ENCODE results near the gene FAM180B. TPM values are rescaled to one million over a fixed set of nuclear protein-coding genes. Genes with fewer than 3 reads are reported as not detected.
"Not testable (repeated sequence)": the region's sequence is repeated elsewhere in the genome, so short reads cannot be mapped to it uniquely, and the experiment has no call there.

Gene FAM180B
- total RNA-seq, 1 donor = not detected

DNA sequence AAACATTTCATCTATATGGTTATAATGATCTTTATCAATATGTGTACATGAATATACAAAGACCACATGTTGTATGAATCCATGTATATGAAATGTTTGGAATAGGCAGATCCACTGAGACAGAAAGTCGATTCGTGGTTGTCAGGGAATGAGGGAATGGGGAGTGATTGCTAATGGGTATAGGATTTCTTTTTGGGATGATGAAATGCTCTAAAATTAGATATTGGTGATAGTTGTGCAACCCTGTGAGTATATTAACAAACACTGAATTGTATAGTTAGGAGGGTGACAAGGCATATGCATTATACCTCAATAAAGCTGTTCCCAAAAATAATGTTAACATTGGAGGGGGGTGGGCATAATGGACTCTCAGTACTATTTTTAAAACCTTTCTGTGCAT is 26.1 kb upstream of the FAM180B start:
- H3K4me1 ChIP-seq (ENCODE audit: insufficient read depth, low read length) = peaks cover 17% of the 10 kb centered on the region
- H3K9me3 ChIP-seq (ENCODE audit: low read depth, low read length) = no peaks in the 10 kb centered on the region
- no peaks in the 10 kb centered on the region for H3K27me3 ChIP-seq (ENCODE audit: insufficient read depth, low read length)
- no peak overlapping the region for H3K4me3 ChIP-seq (ENCODE audit: low read length)

- not testable (repeated sequence) for H3K4me3 ChIP-seq (ENCODE audit: low read length); H3K27me3 ChIP-seq (ENCODE audit: insufficient read depth, low read length); H3K9me3 ChIP-seq (ENCODE audit: low read depth, low read length)
- peaks cover 30% of the 10 kb centered on the region for H3K4me1 ChIP-seq (ENCODE audit: insufficient read depth, low read length)
Measured at GRCh38 chr11:47562393-47562792, 24.1 kb upstream of the FAM180B start.

DNA sequence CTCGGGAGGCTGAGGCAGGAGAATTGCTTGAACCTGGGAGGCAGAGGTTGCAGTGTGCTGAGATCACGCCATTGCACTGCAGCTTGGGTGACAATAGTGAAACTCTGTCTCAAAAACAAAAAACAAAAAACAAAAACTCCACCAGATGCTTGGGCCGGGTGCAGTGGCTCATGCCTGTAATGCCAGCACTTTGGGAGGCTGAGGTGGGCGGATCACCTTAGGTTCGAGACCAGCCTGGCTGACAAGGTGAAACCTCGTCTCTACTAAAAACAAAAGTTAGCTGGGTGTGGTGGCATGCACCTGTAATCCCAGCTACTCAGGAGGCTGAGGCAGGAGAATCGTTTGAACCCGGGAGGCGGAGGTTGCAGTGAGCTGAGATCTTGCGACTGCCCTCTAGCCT is 22.1 kb upstream of the FAM180B start:
- not testable (repeated sequence) for H3K27me3 ChIP-seq (ENCODE audit: insufficient read depth, low read length); H3K4me3 ChIP-seq (ENCODE audit: low read length); H3K9me3 ChIP-seq (ENCODE audit: low read depth, low read length)
- peaks cover 30% of the 10 kb centered on the region for H3K4me1 ChIP-seq (ENCODE audit: insufficient read depth, low read length)

GRCh38 chr11:47564933-47565339 is 21.5 kb upstream of the FAM180B start:
- Histone ChIP-seq H3K4me3 (ENCODE audit: low read length) (peak overlapping the region; percentile 85), H3K9me3 (ENCODE audit: low read depth, low read length) (no peaks in the 10 kb centered on the region), H3K27me3 (ENCODE audit: insufficient read depth, low read length) (no peaks in the 10 kb centered on the region), H3K4me1 (ENCODE audit: insufficient read depth, low read length) (peaks cover 30% of the 10 kb centered on the region)

DNA sequence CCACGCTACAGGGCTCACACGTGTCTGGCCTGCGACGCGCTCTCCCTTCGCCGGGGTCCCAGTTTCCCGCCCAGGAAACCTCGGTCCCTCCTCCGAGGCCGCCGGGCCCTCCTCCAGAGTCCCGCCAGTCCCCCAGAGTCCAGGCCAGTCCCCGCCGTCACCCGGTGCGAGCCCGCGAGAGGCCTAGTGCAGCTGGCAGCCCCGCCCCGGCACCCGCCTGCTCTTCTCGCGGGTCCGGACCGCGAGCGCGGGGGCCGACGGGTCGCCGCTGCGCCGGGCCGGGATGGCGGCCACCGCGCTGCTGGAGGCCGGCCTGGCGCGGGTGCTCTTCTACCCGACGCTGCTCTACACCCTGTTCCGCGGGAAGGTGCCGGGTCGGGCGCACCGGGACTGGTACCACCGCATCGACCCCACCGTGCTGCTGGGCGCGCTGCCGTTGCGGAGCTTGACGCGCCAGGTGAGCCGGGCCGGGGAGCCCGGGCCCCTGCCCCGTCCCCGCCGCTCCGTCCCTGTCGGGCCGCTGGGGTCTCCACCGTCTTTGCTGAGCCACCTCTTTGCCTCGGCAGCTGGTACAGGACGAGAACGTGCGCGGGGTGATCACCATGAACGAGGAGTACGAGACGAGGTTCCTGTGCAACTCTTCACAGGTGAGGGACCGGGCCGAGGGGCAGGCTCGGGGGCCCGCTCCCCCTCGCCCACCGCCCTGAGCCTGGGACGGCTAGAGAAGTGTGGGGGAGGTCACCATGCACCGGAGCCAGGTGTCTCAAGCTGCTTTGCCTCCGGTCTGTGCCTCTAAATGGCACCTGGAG is 20.9 kb upstream of the FAM180B start, which contains the start of gene PTPMT1:
Gene PTPMT1, plus strand, starts transcription at position 260 of the 809 bp plus-strand sequence. Its CDS starts 24 bp downstream, at position 284.
- Histone ChIP-seq H3K4me1 (ENCODE audit: insufficient read depth, low read length) (peaks cover 24% of the 10 kb centered on the region), H3K9me3 (ENCODE audit: low read depth, low read length) (no peaks in the 10 kb centered on the region), H3K27me3 (ENCODE audit: insufficient read depth, low read length) (no peaks in the 10 kb centered on the region), H3K4me3 (ENCODE audit: low read length) (peak within 1 kb of the TSS; percentile 85)

DNA sequence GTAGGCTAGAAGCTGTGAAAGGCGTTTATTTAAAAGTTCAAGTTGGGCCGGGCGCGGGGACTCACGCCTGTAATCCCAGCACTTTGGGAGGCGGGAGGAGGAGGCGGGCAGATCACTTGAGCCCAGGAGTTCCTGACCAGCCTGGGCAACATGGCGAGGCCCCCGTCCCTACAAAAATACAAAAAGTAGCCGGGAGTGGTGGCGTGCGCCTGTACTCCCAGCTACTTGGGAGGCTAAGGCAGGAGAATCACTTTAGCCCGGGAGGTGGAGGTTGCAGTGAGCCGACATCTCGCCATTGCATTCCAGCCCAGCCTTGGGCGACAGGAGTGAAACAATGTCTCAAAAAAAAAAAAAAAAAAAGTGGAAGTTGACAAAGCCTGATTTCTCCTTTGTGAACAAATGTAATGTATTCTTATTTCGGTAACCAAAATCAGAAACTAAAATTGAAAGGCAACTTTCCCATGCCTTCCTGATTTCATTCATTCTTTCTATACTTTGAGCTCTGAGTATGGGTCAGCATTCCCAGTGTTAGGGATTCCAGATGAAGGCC is 20.3 kb upstream of the FAM180B start:
- Histone ChIP-seq H3K9me3 (ENCODE audit: low read depth, low read length) (no peaks in the 10 kb centered on the region), H3K4me1 (ENCODE audit: insufficient read depth, low read length) (peaks cover 22% of the 10 kb centered on the region), H3K4me3 (ENCODE audit: low read length) (peak overlapping the region; percentile 85), H3K27me3 (ENCODE audit: insufficient read depth, low read length) (no peaks in the 10 kb centered on the region)

- Histone ChIP-seq H3K4me1 (ENCODE audit: insufficient read depth, low read length) (peaks cover 19% of the 10 kb centered on the region), H3K27me3 (ENCODE audit: insufficient read depth, low read length) (no peaks in the 10 kb centered on the region), H3K9me3 (ENCODE audit: low read depth, low read length) (no peaks in the 10 kb centered on the region), H3K4me3 (ENCODE audit: low read length) (no peak overlapping the region)
Measured at GRCh38 chr11:47569646-47570045, 16.8 kb upstream of the FAM180B start.

- Histone ChIP-seq H3K4me1 (ENCODE audit: insufficient read depth, low read length) (peaks cover 13% of the 10 kb centered on the region), H3K4me3 (ENCODE audit: low read length) (no peak overlapping the region), H3K27me3 (ENCODE audit: insufficient read depth, low read length) (no peaks in the 10 kb centered on the region), H3K9me3 (ENCODE audit: low read depth, low read length) (no peaks in the 10 kb centered on the region)
Measured at GRCh38 chr11:47570651-47571356, 15.7 kb upstream of the FAM180B start.

- Histone ChIP-seq H3K27me3 (ENCODE audit: insufficient read depth, low read length) (no peaks in the 10 kb centered on the region), H3K4me3 (ENCODE audit: low read length) (no peak overlapping the region), H3K4me1 (ENCODE audit: insufficient read depth, low read length) (peaks cover 9% of the 10 kb centered on the region), H3K9me3 (ENCODE audit: low read depth, low read length) (no peaks in the 10 kb centered on the region)
Measured at GRCh38 chr11:47571357-47571729, 15.1 kb upstream of the FAM180B start.

- Histone ChIP-seq H3K27me3 (ENCODE audit: insufficient read depth, low read length) (no peaks in the 10 kb centered on the region), H3K4me1 (ENCODE audit: insufficient read depth, low read length) (peaks cover 3% of the 10 kb centered on the region), H3K9me3 (ENCODE audit: low read depth, low read length) (no peaks in the 10 kb centered on the region), H3K4me3 (ENCODE audit: low read length) (no peak overlapping the region)
Measured at GRCh38 chr11:47571895-47572294, 14.6 kb upstream of the FAM180B start.

GRCh38 chr11:47572715-47573255 is 13.7 kb upstream of the FAM180B start:
- no peak overlapping the region for H3K4me3 ChIP-seq (ENCODE audit: low read length)
- H3K27me3 ChIP-seq (ENCODE audit: insufficient read depth, low read length) = no peaks in the 10 kb centered on the region
- H3K4me1 ChIP-seq (ENCODE audit: insufficient read depth, low read length) = peaks cover 7% of the 10 kb centered on the region
- H3K9me3 ChIP-seq (ENCODE audit: low read depth, low read length) = no peaks in the 10 kb centered on the region

GRCh38 chr11:47573321-47573720 is 13.2 kb upstream of the FAM180B start:
- Histone ChIP-seq H3K9me3 (ENCODE audit: low read depth, low read length) (no peaks in the 10 kb centered on the region), H3K4me1 (ENCODE audit: insufficient read depth, low read length) (peaks cover 13% of the 10 kb centered on the region), H3K4me3 (ENCODE audit: low read length) (no peak overlapping the region), H3K27me3 (ENCODE audit: insufficient read depth, low read length) (no peaks in the 10 kb centered on the region)

DNA sequence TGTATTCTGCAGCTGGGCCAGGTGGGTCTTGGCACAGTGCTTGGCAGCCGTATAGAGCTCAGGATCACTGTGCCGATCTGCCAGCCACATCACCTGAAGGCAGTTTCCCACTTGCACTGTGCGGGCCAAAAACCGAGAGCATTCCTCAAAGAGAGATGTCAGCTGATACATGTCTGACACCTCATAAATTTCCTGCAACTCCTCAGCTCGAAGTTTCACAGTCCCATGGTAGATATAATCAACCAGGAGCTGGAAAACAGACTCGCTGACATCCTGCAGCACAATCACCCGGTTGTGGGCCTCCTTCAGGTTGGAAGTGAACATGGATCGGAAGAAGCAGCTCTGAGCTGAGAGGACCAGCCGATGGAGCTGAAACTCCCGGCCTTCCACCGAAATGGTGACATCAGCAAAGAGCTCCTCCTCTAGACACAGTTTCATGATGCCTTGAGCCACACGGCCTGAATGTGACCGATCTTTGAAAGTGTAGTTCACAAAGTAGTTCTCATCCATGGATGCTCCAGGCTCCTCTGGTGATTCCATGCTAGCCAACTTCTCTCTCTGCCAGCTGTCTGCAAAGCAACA is 8.9 kb upstream of the FAM180B start:
- Histone ChIP-seq H3K27me3 (ENCODE audit: insufficient read depth, low read length) (no peaks in the 10 kb centered on the region), H3K4me3 (ENCODE audit: low read length) (no peak overlapping the region), H3K9me3 (ENCODE audit: low read depth, low read length) (no peaks in the 10 kb centered on the region), H3K4me1 (ENCODE audit: insufficient read depth, low read length) (peaks cover 31% of the 10 kb centered on the region)

GRCh38 chr11:47578524-47579494 is 7.7 kb upstream of the FAM180B start, which contains the start of the genes KBTBD4 and NDUFS3:
KBTBD4 (minus strand) TSS chr11:47578970; CDS start chr11:47578951, 19 bp downstream.
NDUFS3 (plus strand) TSS chr11:47579074; CDS start chr11:47579092, 18 bp downstream.
- Histone ChIP-seq H3K4me1 (ENCODE audit: insufficient read depth, low read length) (peaks cover 31% of the 10 kb centered on the region), H3K4me3 (ENCODE audit: low read length) (peak within 1 kb of the TSS; percentile 87), H3K27me3 (ENCODE audit: insufficient read depth, low read length) (no peaks in the 10 kb centered on the region), H3K9me3 (ENCODE audit: low read depth, low read length) (no peaks in the 10 kb centered on the region)
